Measurements from ENCODE around the gene ECSIT.

Gene ECSIT

GRCh38 chr19:11480715-11481533 is 48.0 kb downstream of the ECSIT start, which contains the start of gene ELAVL3:
ELAVL3 (minus strand) TSS chr19:11481046; CDS start chr19:11480608, 438 bp downstream.
- H3K9me2 ChIP-seq (replicated peaks; ENCODE audit: low read depth, low read length): no peaks in the 10 kb centered on the region
- no peaks in the 10 kb centered on the region for H4K20me1 ChIP-seq (ENCODE audit: insufficient read depth, low read length, poor library complexity, severe bottlenecking)
- TF ChIP-seq EZH2phosphoT487 (IDR thresholded peaks at IDR 0.05; ENCODE audit: borderline replicate concordance) (no peak), CTCF (conservative IDR thresholded peaks at IDR 0.05; ENCODE audit: low read length) (no peak)
- H3K9me3 ChIP-seq (ENCODE audit: insufficient read depth, low read depth, low read length): no peaks in the 10 kb centered on the region
- no peaks in the 10 kb centered on the region for H3K27me3 ChIP-seq (ENCODE audit: insufficient read depth, low read length, poor library complexity, severe bottlenecking)
- H3K79me2 ChIP-seq (ENCODE audit: insufficient read depth, low read length): no peaks in the 10 kb centered on the region
- H3K4me3 ChIP-seq (ENCODE audit: low read length, poor library complexity, severe bottlenecking): no peak within 1 kb of the TSS
- no peak within 1 kb of the TSS for H3K9ac ChIP-seq (ENCODE audit: low read depth, low read length, poor library complexity, severe bottlenecking)
- no peaks in the 10 kb centered on the region for H3F3A ChIP-seq (ENCODE audit: low read depth)
- no peaks in the 10 kb centered on the region for H3K4me1 ChIP-seq (ENCODE audit: insufficient read depth, low read length, poor library complexity, severe bottlenecking)
- H3K4me2 ChIP-seq (ENCODE audit: low read depth, low read length, poor library complexity, severe bottlenecking): no peak within 1 kb of the TSS
- H3K36me3 ChIP-seq (ENCODE audit: insufficient read depth, low read length): no peaks in the 10 kb centered on the region
- H2AFZ ChIP-seq (ENCODE audit: low read length): no peak within 1 kb of the TSS

- Histone ChIP-seq H3K79me2 (ENCODE audit: insufficient read depth, low read length) (no peaks in the 10 kb centered on the region), H3K9me2 (replicated peaks; ENCODE audit: low read depth, low read length) (no peaks in the 10 kb centered on the region), H3K4me3 (ENCODE audit: low read length, poor library complexity, severe bottlenecking) (no peak overlapping the region), H3K27me3 (ENCODE audit: insufficient read depth, low read length, poor library complexity, severe bottlenecking) (no peaks in the 10 kb centered on the region), H3K4me2 (ENCODE audit: low read depth, low read length, poor library complexity, severe bottlenecking) (no peak overlapping the region), H3F3A (ENCODE audit: low read depth) (no peaks in the 10 kb centered on the region), H4K20me1 (ENCODE audit: insufficient read depth, low read length, poor library complexity, severe bottlenecking) (no peaks in the 10 kb centered on the region), H3K4me1 (ENCODE audit: insufficient read depth, low read length, poor library complexity, severe bottlenecking) (no peaks in the 10 kb centered on the region), H3K9ac (ENCODE audit: low read depth, low read length, poor library complexity, severe bottlenecking) (no peak overlapping the region), H2AFZ (ENCODE audit: low read length) (no peak overlapping the region), H3K9me3 (ENCODE audit: insufficient read depth, low read depth, low read length) (no peaks in the 10 kb centered on the region), H3K36me3 (ENCODE audit: insufficient read depth, low read length) (no peaks in the 10 kb centered on the region)
- TF ChIP-seq EZH2phosphoT487 (IDR thresholded peaks at IDR 0.05; ENCODE audit: borderline replicate concordance) (no peak), CTCF (conservative IDR thresholded peaks at IDR 0.05; ENCODE audit: low read length) (no peak)
Observed at GRCh38 chr19:11479898-11480714, 48.8 kb downstream of the ECSIT start.

- H3F3A ChIP-seq (ENCODE audit: low read depth): no peaks in the 10 kb centered on the region
- H3K4me2 ChIP-seq (ENCODE audit: low read depth, low read length, poor library complexity, severe bottlenecking): no peak overlapping the region
- no peaks in the 10 kb centered on the region for H3K9me3 ChIP-seq (ENCODE audit: insufficient read depth, low read depth, low read length)
- H3K4me3 ChIP-seq (ENCODE audit: low read length, poor library complexity, severe bottlenecking): no peak overlapping the region
- H3K27me3 ChIP-seq (ENCODE audit: insufficient read depth, low read length, poor library complexity, severe bottlenecking): no peaks in the 10 kb centered on the region
- H3K79me2 ChIP-seq (ENCODE audit: insufficient read depth, low read length): no peaks in the 10 kb centered on the region
- H3K36me3 ChIP-seq (ENCODE audit: insufficient read depth, low read length): no peaks in the 10 kb centered on the region
- no peaks in the 10 kb centered on the region for H3K4me1 ChIP-seq (ENCODE audit: insufficient read depth, low read length, poor library complexity, severe bottlenecking)
- H3K9ac ChIP-seq (ENCODE audit: low read depth, low read length, poor library complexity, severe bottlenecking): no peak overlapping the region
- no peak for TF ChIP-seq EZH2phosphoT487 (IDR thresholded peaks at IDR 0.05; ENCODE audit: borderline replicate concordance)
- TF ChIP-seq CTCF (conservative IDR thresholded peaks at IDR 0.05; ENCODE audit: low read length): no peak
- no peaks in the 10 kb centered on the region for H4K20me1 ChIP-seq (ENCODE audit: insufficient read depth, low read length, poor library complexity, severe bottlenecking)
- H3K9me2 ChIP-seq (replicated peaks; ENCODE audit: low read depth, low read length): no peaks in the 10 kb centered on the region
- H2AFZ ChIP-seq (ENCODE audit: low read length): no peak overlapping the region
Observed at GRCh38 chr19:11479090-11479897, 49.6 kb downstream of the ECSIT start.

Measured in Loucy (cell line).